Suprapubic skin (tissue), 4 donors: ENCODE results near the gene CTNS.

Experiments
- EP300 ChIP-seq: sonication (generic); formaldehyde crosslinking; IDR thresholded peaks from one replicate; pipeline ENCODE4 v1.6.1; 2017; ENCODE audit warnings: antibody characterized with exemption
- POLR2A ChIP-seq, 2 donors: fragments of 450-650 bp; IDR thresholded peaks; one replicate each; pipeline ENCODE4 v1.6.1; 2017; ENCODE audit warnings: antibody characterized with exemption in 2 of 2, mild to moderate bottlenecking in 2 of 2, moderate library complexity in 2 of 2
- POLR2AphosphoS5 ChIP-seq, 3 donors: sonication (generic); formaldehyde crosslinking; IDR thresholded peaks; one replicate each; pipeline ENCODE4 v1.6.1; 2017; ENCODE audit warnings: antibody characterized with exemption in 3 of 3
- TF ChIP-seq, protein P1 (sequence below), 2 donors: fragments of 200-600 bp in 1 of 2; fragments of 450-650 bp in 1 of 2; sonication (generic) in 1 of 2; IDR thresholded peaks; one replicate each; pipeline ENCODE4 v1.5.1; 2016 to 2019; ENCODE audit warnings: antibody characterized with exemption in 2 of 2, mild to moderate bottlenecking in 1 of 2, moderate library complexity in 1 of 2

DNA sequence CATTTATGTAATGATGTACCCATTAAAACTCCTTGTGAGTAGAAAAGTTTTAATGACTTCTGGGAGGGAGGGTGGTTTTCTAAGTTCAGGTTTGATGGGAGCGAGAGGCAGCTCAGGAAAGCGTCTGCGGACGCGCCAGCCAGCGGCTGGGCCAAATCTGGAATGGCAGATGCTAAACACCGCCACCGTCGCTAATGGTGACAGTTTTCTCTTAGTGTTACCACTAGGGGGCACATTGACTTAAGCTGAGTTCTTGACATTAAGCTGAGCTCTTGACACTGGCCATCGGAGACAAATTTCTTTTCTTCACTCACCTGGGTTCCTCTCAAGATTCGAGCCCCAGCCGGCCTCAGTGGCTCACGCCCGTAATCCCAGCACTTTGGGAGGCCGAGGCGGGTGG, 34.1 kb upstream of the CTNS start:
- TF ChIP-seq, protein P1, sequence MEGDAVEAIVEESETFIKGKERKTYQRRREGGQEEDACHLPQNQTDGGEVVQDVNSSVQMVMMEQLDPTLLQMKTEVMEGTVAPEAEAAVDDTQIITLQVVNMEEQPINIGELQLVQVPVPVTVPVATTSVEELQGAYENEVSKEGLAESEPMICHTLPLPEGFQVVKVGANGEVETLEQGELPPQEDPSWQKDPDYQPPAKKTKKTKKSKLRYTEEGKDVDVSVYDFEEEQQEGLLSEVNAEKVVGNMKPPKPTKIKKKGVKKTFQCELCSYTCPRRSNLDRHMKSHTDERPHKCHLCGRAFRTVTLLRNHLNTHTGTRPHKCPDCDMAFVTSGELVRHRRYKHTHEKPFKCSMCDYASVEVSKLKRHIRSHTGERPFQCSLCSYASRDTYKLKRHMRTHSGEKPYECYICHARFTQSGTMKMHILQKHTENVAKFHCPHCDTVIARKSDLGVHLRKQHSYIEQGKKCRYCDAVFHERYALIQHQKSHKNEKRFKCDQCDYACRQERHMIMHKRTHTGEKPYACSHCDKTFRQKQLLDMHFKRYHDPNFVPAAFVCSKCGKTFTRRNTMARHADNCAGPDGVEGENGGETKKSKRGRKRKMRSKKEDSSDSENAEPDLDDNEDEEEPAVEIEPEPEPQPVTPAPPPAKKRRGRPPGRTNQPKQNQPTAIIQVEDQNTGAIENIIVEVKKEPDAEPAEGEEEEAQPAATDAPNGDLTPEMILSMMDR (IDR thresholded peaks at IDR 0.05): peak in 1 of 2 donors; percentile 7
- TF ChIP-seq POLR2AphosphoS5 (IDR thresholded peaks at IDR 0.05): no peak
- TF ChIP-seq EP300: no peak
- TF ChIP-seq POLR2A (IDR thresholded peaks at IDR 0.05): no peak
